Measurements from ENCODE around the gene GSG1L. TPM values are rescaled to one million over a fixed set of nuclear protein-coding genes. Genes with fewer than 3 reads are reported as not detected.

GSG1L gene
- total RNA-seq, 1 experiment from 2014 or later: not detected

GRCh38 chr16:27791404-27791719 lies 272.2 kb downstream of the GSG1L start:
- no peak for DNase-seq (ENCODE audit: low read depth)

- no peak for DNase-seq (ENCODE audit: low read depth)
These were observed 272.7 kb downstream of the GSG1L start for GRCh38 chr16:27790546-27791403.

GRCh38 chr16:27789595-27790241 lies 273.8 kb downstream of the GSG1L start:
- DNase-seq (ENCODE audit: low read depth): no peak

- no peak for DNase-seq (ENCODE audit: low read depth)
These were observed 274.4 kb downstream of the GSG1L start for GRCh38 chr16:27789150-27789549.

- no peak for DNase-seq (ENCODE audit: low read depth)
These were observed 275.8 kb downstream of the GSG1L start for GRCh38 chr16:27787665-27788064.

GRCh38 chr16:27786923-27787625 lies 276.4 kb downstream of the GSG1L start:
- no peak for DNase-seq (ENCODE audit: low read depth)

- DNase-seq (ENCODE audit: low read depth): no peak
These were observed 277.1 kb downstream of the GSG1L start for GRCh38 chr16:27786221-27786922.

GRCh38 chr16:27785307-27785678 lies 278.2 kb downstream of the GSG1L start:
- DNase-seq (ENCODE audit: low read depth): no peak

- DNase-seq (ENCODE audit: low read depth): no peak
These were observed 278.9 kb downstream of the GSG1L start for GRCh38 chr16:27784351-27785306.

GRCh38 chr16:27781981-27782880 lies 281.3 kb downstream of the GSG1L start:
- no peak for DNase-seq (ENCODE audit: low read depth)

- DNase-seq (ENCODE audit: low read depth): no peak
These were observed 282.4 kb downstream of the GSG1L start for GRCh38 chr16:27781195-27781524.

GRCh38 chr16:27780468-27781194 lies 282.9 kb downstream of the GSG1L start:
- DNase-seq (ENCODE audit: low read depth): no peak

GRCh38 chr16:27779641-27780164 lies 283.8 kb downstream of the GSG1L start:
- DNase-seq (ENCODE audit: low read depth): no peak

GRCh38 chr16:27778926-27779570 lies 284.5 kb downstream of the GSG1L start:
- no peak for DNase-seq (ENCODE audit: low read depth)

GRCh38 chr16:27778171-27778925 lies 285.2 kb downstream of the GSG1L start:
- DNase-seq (ENCODE audit: low read depth): no peak

GRCh38 chr16:27777527-27777926 lies 286.0 kb downstream of the GSG1L start:
- no peak for DNase-seq (ENCODE audit: low read depth)

- DNase-seq (ENCODE audit: low read depth): no peak
These were observed 286.8 kb downstream of the GSG1L start for GRCh38 chr16:27776556-27777225.
